Subcutaneous adipose tissue (tissue), 4 donors: Measurements from ENCODE around the gene NLGN2. TPM values are rescaled to one million over a fixed set of nuclear protein-coding genes. Genes with fewer than 3 reads are reported as not detected.

Experiments used
- CTCF ChIP-seq: fragments of 450-650 bp; IDR thresholded peaks from one replicate; pipeline ENCODE4 v1.5.1; 2016; ENCODE audit warnings: low read depth, mild to moderate bottlenecking, control low read depth, antibody characterized with exemption, moderate library complexity
- total RNA-seq, 4 donors: library from RNA; depleted of rRNA; stranded (reverse); fragments of >200 nt; gene quantifications; one replicate each; pipeline ENCODE4 v1.1.0, GENCODE V29; 2016

The NLGN2 gene
- total RNA-seq, 4 donors from 2014 or later = 3.1 to 6.8 (median 4.2) TPM

- no peak for TF ChIP-seq CTCF
These were observed 59.1 kb downstream of the NLGN2 start for GRCh38 chr17:7466639-7467341.

- TF ChIP-seq CTCF = no peak
These were observed 59.9 kb downstream of the NLGN2 start for GRCh38 chr17:7467498-7467897.

- no peak for TF ChIP-seq CTCF
These were observed 60.6 kb downstream of the NLGN2 start for GRCh38 chr17:7468290-7468689.

GRCh38 chr17:7468804-7469389 lies 61.3 kb downstream of the NLGN2 start:
- TF ChIP-seq CTCF = no peak

Other genes starting within 250 kb of the NLGN2 start
- 1 to 10 TPM; 2.4 to 5.9 (median 3.8) TPM for gene ASGR1, start 228.5 kb upstream of the NLGN2 start, total RNA-seq
- gene DLG4, start 188.0 kb upstream of the NLGN2 start, total RNA-seq = 10 to 100 TPM in 1 of 4 donors, 1 to 10 TPM in 3; 3.3 to 17.0 (median 6.9) TPM
- gene ACADVL, start 187.9 kb upstream of the NLGN2 start, total RNA-seq = 1,000 to 10,000 TPM in 1 of 4 donors, 100 to 1,000 TPM in 3; 533 to 1,103 (median 672) TPM
- 10 to 100 TPM; 23.5 to 36.5 (median 27.1) TPM for gene DVL2, start 173.3 kb upstream of the NLGN2 start, total RNA-seq
- gene PHF23, start 168.4 kb upstream of the NLGN2 start, total RNA-seq = 10 to 100 TPM; 14.5 to 27.6 (median 19.3) TPM
- gene GABARAP, start 165.4 kb upstream of the NLGN2 start, total RNA-seq = 100 to 1,000 TPM; 350 to 658 (median 462) TPM
- gene CTDNEP1, start 156.1 kb upstream of the NLGN2 start, total RNA-seq = 10 to 100 TPM; 71.8 to 86.4 (median 81.1) TPM
- gene ELP5, start 155.6 kb upstream of the NLGN2 start, total RNA-seq = 10 to 100 TPM; 20.7 to 43.4 (median 25.3) TPM
- 10 to 100 TPM in 2 of 4 donors, 1 to 10 TPM in 2; 3.7 to 26.9 (median 13.2) TPM for gene CLDN7, start 145.4 kb upstream of the NLGN2 start, total RNA-seq
- 10 to 100 TPM in 2 of 4 donors, 1 to 10 TPM in 2; 5.6 to 91.4 (median 13.8) TPM for gene SLC2A4, start 126.1 kb upstream of the NLGN2 start, total RNA-seq
- gene YBX2, start 113.2 kb upstream of the NLGN2 start, total RNA-seq = 10 to 100 TPM in 1 of 4 donors, 1 to 10 TPM in 1, under 1 TPM in 2; 0.82 to 14.1 (median 2.0) TPM
- 100 to 1,000 TPM; 144 to 174 (median 153) TPM for gene EIF5A, start 100.2 kb upstream of the NLGN2 start, total RNA-seq
- gene GPS2, start 92.5 kb upstream of the NLGN2 start, total RNA-seq = 10 to 100 TPM; 52.7 to 89.2 (median 75.6) TPM
- 10 to 100 TPM in 3 of 4 donors, 1 to 10 TPM in 1; 4.9 to 22.6 (median 11.2) TPM for gene NEURL4, start 78.5 kb upstream of the NLGN2 start, total RNA-seq
- gene ACAP1, start 71.3 kb upstream of the NLGN2 start, total RNA-seq = 1 to 10 TPM; 1.8 to 8.4 (median 4.0) TPM
- 10 to 100 TPM in 1 of 4 donors, 1 to 10 TPM in 3; 4.9 to 13.8 (median 7.2) TPM for gene KCTD11, start 55.7 kb upstream of the NLGN2 start, total RNA-seq
- not detected for gene TMEM95, start 52.7 kb upstream of the NLGN2 start, total RNA-seq
- gene TNK1, start 26.8 kb upstream of the NLGN2 start, total RNA-seq = 1 to 10 TPM in 3 of 4 donors, under 1 TPM in 1; 0.51 to 1.9 (median 1.1) TPM
- 10 to 100 TPM in 3 of 4 donors, 1 to 10 TPM in 1; 9.1 to 21.3 (median 16.2) TPM for gene PLSCR3, start 13.3 kb upstream of the NLGN2 start, total RNA-seq
- gene TMEM256, start 3.7 kb upstream of the NLGN2 start, total RNA-seq = 100 to 1,000 TPM in 2 of 4 donors, 10 to 100 TPM in 2; 76.7 to 134 (median 109) TPM
- gene SPEM1, start 12.5 kb downstream of the NLGN2 start, total RNA-seq = not detected
- gene SPEM2, start 17.8 kb downstream of the NLGN2 start, total RNA-seq = not detected
- gene SPEM3, start 21.0 kb downstream of the NLGN2 start, total RNA-seq = not detected
- 1 to 10 TPM; 2.9 to 7.8 (median 5.9) TPM for gene TMEM102, start 27.6 kb downstream of the NLGN2 start, total RNA-seq
- gene FGF11, start 31.7 kb downstream of the NLGN2 start, total RNA-seq = 1 to 10 TPM in 2 of 4 donors, under 1 TPM in 1, not detected in 1; 0.88 to 1.3 (median 1.2) TPM
- gene CHRNB1, start 37.2 kb downstream of the NLGN2 start, total RNA-seq = 10 to 100 TPM in 1 of 4 donors, 1 to 10 TPM in 3; 2.4 to 10.4 (median 9.8) TPM
- gene ZBTB4, start 71.8 kb downstream of the NLGN2 start, total RNA-seq = 10 to 100 TPM; 34.2 to 58.0 (median 39.3) TPM
- not detected for gene SLC35G6, start 73.6 kb downstream of the NLGN2 start, total RNA-seq
- 100 to 1,000 TPM in 1 of 4 donors, 10 to 100 TPM in 3; 31.1 to 123 (median 58.5) TPM for gene POLR2A, start 76.5 kb downstream of the NLGN2 start, total RNA-seq
- gene TNFSF12, start 141.2 kb downstream of the NLGN2 start, total RNA-seq = 10 to 100 TPM; 21.2 to 61.9 (median 58.7) TPM
- gene TNFSF13, start 150.9 kb downstream of the NLGN2 start, total RNA-seq = 10 to 100 TPM; 22.8 to 69.5 (median 53.1) TPM
- gene SENP3, start 154.1 kb downstream of the NLGN2 start, total RNA-seq = 10 to 100 TPM; 41.6 to 64.7 (median 56.8) TPM
- gene CD68, start 171.8 kb downstream of the NLGN2 start, total RNA-seq = 100 to 1,000 TPM in 3 of 4 donors, 10 to 100 TPM in 1; 56.9 to 609 (median 149) TPM
- gene MPDU1, start 176.0 kb downstream of the NLGN2 start, total RNA-seq = 10 to 100 TPM; 53.9 to 94.2 (median 77.7) TPM
- gene SOX15, start 182.2 kb downstream of the NLGN2 start, total RNA-seq = 1 to 10 TPM in 1 of 4 donors, not detected in 3; 1.0 TPM
- gene FXR2, start 207.1 kb downstream of the NLGN2 start, total RNA-seq = 10 to 100 TPM; 12.2 to 35.0 (median 25.1) TPM
- gene SAT2, start 220.0 kb downstream of the NLGN2 start, total RNA-seq = 100 to 1,000 TPM in 1 of 4 donors, 10 to 100 TPM in 3; 69.6 to 126 (median 85.0) TPM
- 1 to 10 TPM in 2 of 4 donors, under 1 TPM in 2; 0.44 to 2.1 (median 1.1) TPM for gene SHBG, start 222.3 kb downstream of the NLGN2 start, total RNA-seq
- gene ATP1B2, start 243.1 kb downstream of the NLGN2 start, total RNA-seq = under 1 TPM in 1 of 4 donors, not detected in 3; 0.38 TPM